ENCODE data around the gene QPCTL. TPM values are rescaled to one million over a fixed set of nuclear protein-coding genes. Genes with fewer than 3 reads are reported as not detected.

QPCTL gene
- total and polyA plus RNA-seq, 9 of the 15 experiments (the other 6 are each of a cell fraction or from before 2014, with no cell fraction given), result 0.99 to 31.3 (median 12.7) TPM

DNA sequence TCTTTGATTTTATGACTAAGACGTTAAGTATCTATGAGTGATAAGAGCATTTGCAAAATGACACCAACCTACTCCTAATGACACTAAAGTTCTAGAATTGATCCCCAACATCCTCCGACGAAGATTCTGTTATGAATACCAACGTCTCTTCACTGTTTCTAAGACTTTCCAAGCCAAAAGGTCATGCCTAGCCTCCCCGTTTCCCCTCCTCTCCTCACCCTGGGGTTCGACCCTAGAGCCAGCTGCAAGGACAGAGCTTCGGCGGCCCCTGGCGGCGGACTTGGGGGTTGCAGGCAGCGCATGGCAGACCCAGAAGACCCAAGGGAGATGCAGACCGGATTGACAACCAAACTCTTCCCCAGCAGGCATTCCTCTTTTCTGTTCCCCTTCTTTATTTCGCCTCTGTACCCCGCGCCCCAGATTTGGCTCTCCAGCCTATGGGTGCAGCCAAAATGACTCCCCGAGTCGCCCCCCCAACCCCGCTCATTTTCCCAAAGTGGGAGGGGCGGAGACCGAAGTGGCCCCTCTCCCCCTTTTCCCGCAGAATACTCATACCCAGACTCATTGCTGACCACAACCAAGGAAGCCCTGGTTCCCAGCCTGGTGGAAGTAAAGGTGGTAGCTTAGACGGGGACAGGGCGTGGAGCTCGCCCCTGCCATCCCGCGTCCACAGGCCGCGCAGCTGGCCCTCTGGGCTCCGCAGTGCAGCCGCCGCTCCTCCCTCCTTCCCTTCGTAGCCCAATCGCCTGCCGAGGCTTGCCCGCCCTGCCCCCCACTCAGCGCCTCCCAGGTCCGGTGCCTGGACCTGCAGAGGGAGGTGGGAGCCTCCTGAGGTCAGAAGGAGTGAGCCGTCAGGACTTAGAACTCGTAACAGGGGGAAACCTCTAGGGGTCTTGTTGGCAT is 49.2 kb upstream of the QPCTL start (continued):
- TF ChIP-seq ZNF592 (IDR thresholded peaks at IDR 0.05) (no peak), CHD4 (IDR thresholded peaks at IDR 0.05; ENCODE audit: insufficient read depth, insufficient replicate concordance, low read depth, low read length, poor library complexity, severe bottlenecking) (no peak), NCOA2 (IDR thresholded peaks at IDR 0.05; ENCODE audit: partially characterized antibody in 2 of 2) (no peak), ZNF561 (CRISPR knock-in tag; conservative IDR thresholded peaks at IDR 0.05) (no peak), SMARCA5 (IDR thresholded peaks at IDR 0.05) (no peak), NCOR1 (IDR thresholded peaks at IDR 0.05) (no peak), ZNF232 (CRISPR knock-in tag; IDR thresholded peaks at IDR 0.05) (no peak), MEIS2 (IDR thresholded peaks at IDR 0.05; ENCODE audit: partially characterized antibody) (no peak), THRB (CRISPR knock-in tag; conservative IDR thresholded peaks at IDR 0.05) (no peak), RCOR1 (IDR thresholded peaks at IDR 0.05; ENCODE audit: borderline replicate concordance in 1 of 2, low read depth in 2 of 2, low read length in 2 of 2) (peak in 1 of 2 experiments; percentile 78; a peak in 3 of 4 replicates), TAF9B (IDR thresholded peaks at IDR 0.05; ENCODE audit: partially characterized antibody) (no peak), MYNN (IDR thresholded peaks at IDR 0.05) (no peak), MYNN (CRISPR knock-in tag; IDR thresholded peaks at IDR 0.05) (no peak), CBX5 (IDR thresholded peaks at IDR 0.05; ENCODE audit: borderline replicate concordance, low read depth) (no peak), USF1 (CRISPR knock-in tag; IDR thresholded peaks at IDR 0.05) (no peak), PHB (CRISPR knock-in tag; IDR thresholded peaks at IDR 0.05) (no peak), JUNB (CRISPR knock-in tag; conservative IDR thresholded peaks at IDR 0.05) (no peak), ZKSCAN3 (CRISPR knock-in tag; IDR thresholded peaks at IDR 0.05) (no peak), ZNF695 (CRISPR knock-in tag; IDR thresholded peaks at IDR 0.05) (no peak), FOXM1 (IDR thresholded peaks at IDR 0.05; ENCODE audit: low read depth) (no peak), FOXM1 (CRISPR knock-in tag; IDR thresholded peaks at IDR 0.05; ENCODE audit: low read depth) (no peak)
- TF ChIP-seq, protein P1, sequence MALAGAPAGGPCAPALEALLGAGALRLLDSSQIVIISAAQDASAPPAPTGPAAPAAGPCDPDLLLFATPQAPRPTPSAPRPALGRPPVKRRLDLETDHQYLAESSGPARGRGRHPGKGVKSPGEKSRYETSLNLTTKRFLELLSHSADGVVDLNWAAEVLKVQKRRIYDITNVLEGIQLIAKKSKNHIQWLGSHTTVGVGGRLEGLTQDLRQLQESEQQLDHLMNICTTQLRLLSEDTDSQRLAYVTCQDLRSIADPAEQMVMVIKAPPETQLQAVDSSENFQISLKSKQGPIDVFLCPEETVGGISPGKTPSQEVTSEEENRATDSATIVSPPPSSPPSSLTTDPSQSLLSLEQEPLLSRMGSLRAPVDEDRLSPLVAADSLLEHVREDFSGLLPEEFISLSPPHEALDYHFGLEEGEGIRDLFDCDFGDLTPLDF (CRISPR knock-in tag; IDR thresholded peaks at IDR 0.05), result peak; percentile 53; the same call in 1 of the 2 replicates

Data from K562 (cell line).